Activated gamma-delta T cell treated with Interleukin-2 at 50 U/mL for 16 hours (primary cell): ENCODE data around the gene ADAM19.

Experiments
- DNase-seq: peaks from one replicate; pipeline ENCODE4 v3.0.0-alpha.2; 2020

ADAM19 gene

GRCh38 chr5:157481666-157482065, 93.9 kb downstream of the ADAM19 start:
- DNase-seq: no peak

DNA sequence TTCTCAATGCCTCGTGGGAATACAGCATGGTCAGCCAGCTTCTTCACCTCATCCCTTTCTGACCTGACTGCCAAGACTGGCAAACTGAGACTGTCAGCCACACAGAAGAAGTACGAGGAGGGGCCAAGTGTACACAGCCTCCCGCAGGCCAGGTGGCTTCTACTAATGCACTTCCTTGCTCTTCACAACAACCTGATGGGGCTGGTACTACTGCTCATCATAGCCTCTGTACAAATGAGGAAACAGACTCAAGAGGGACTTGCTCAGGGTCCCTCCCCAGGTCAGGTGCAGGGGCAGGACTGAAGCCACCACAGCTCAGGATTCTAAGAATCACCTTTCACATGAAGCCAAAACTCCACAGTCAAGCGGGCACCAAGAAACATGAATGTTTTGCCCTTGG, 94.3 kb downstream of the ADAM19 start:
- DNase-seq: no peak

DNA sequence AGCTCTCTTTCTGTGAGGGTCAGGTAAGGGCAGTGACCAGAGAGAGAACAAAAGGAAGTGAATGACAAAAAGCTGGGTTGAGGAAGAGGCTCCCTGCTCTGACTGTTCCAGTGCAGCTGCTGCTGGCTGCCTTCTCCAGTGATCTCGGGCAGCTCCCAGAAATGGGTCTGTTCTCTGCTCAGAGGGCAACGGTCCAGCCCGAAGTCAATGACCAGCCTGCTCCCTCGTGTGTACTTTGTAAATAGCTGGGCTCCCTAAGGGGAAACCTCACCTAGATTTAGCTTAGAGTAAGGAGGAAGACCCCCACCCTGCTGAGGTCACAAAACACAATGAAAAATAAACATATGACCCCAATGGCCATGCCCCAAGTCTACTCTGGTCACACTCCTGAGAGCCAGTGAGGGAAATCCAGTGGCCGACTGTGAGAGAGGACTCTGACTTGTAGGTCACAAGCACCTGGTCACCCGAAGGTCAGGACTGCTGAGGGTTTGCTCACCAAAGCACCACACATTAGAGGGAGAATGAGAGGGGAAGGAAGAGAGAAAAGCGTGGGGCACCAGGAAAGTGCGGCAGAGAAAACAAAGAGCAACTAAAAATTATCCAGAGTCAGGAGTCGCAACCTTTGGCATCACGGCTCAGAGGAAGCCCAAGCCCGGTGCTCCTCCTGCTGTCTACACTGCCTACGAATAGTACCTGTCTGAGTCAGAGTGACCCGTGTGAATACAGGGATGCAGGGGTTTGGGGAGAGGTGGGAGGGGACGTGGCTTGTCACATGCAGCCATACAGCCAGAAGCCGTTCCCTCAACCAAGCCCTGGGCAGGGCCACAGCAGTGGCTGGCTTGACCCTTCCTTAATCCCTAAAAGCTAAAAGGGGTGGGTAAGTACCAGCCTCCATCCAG, 95.7 kb downstream of the ADAM19 start:
- no peak for DNase-seq

DNA sequence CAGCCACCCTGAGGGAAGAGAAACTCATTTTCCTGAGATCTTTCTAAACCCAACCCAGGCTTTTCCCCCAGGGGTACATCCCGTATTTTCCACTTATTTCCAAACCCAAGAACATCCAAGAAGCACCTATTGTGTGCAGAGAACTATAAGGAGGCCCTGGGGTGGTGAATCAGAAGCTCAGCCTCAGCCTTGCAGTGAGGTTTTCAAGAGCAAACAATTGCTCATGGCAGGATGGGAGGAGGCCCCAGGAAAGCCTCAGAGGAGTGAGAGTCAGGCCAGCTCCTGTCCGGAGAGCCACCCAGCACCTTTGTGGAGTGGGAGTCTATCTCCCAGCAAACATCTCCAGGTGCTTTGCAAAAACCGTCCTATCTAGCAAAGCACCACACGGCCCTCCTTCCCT, 96.4 kb downstream of the ADAM19 start:
- no peak for DNase-seq

GRCh38 chr5:157478726-157479125, 96.8 kb downstream of the ADAM19 start:
- no peak for DNase-seq

DNA sequence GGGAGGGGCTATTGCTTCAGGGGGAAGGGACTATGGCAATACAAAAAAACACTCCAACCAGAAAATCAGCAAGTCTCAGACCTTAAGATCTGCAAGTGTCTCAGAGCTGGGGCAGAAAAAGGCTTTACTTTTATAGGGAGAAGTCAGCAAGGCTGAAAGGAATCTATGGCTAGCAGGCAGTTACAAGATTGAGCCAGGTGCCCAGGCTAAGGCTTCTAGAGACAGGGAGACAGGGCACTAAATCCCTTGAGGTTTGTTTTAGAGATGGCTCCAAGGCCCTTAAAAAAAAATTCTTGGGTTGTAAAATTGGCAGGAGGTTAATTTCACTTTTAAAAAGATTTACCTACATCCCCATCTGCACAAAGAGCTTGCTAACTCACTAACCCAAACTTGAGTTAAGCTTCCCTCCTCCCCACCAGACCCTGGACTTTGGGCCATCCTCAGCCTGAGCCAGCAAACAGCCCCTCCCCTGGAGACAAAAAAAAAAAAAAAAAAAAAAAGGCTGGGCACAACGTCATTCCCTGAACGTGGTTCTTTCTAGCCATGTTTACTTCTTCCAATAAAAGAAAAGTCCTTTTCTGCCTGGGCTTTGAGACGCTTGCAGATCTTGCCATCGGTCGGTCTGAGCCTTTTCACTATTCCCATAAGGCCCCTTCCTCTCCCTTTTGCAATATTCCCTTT, 97.6 kb downstream of the ADAM19 start:
- DNase-seq: no peak

GRCh38 chr5:157476702-157477408, 98.7 kb downstream of the ADAM19 start:
- no peak for DNase-seq

DNA sequence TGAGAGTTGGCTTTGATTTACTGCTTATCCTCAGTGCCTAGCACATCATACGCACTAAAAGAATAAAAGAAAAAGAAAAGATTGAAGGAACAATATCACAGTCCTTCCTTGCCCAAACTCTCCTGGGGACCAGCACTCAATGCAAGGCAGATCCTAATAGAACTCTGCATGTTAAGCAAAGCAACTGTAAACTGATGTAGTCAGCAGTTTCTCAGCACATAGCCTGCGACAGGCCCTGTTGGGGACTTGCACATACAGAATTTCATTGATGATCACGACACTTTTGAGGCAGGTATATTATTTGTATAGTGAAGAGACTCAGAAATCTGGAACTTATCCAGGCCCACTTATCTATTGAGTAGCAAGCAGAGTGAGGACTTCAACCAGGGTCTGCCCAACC, 100.1 kb downstream of the ADAM19 start:
- DNase-seq: no peak

DNA sequence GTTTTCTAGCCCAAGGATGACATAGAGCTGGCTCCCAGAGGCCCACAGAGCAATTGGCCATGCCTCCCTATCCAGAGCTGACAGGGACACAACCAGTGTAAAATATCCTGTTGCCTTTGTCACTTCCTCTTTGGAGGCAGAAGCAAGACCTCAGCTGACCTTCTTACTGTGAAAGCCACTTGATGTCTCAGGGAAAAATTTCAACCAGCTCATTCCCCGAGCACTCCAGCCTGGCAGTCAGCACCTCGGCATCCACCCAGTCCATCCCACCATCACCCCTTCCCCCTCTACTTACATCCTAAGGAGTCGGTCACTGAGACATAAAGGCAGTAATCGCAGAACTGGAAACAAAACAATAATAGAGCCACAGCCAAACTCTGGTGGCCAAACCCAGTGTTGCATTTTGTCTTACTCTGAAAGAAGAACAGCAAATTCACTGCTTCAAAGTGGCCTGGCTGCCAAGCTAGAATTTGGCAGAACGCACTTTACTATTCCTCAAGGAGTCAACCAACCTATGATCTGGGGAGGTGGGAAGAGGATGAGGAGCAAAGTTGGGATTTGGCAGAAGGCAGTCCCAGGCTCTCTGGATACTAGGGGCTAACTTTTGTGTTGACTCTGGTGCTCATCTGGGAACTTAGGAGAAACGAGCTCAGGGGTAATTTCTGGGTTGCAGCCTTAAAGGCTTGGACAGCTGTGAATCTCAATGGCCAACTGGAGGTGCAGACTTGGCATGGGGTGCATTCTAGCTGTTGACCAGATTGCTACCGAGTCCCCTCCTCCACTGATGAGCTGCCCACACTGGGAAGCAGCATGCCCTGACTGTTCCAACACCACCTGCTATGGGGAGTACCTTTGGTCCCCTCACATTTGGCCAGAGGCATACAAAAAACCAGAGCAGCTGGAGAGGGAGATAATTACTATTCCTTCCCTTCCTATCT, 101.9 kb downstream of the ADAM19 start:
- no peak for DNase-seq

- DNase-seq: no peak
Observed at GRCh38 chr5:157471709-157472108, 103.9 kb downstream of the ADAM19 start.

GRCh38 chr5:157470631-157471030, 104.9 kb downstream of the ADAM19 start:
- DNase-seq: no peak

DNA sequence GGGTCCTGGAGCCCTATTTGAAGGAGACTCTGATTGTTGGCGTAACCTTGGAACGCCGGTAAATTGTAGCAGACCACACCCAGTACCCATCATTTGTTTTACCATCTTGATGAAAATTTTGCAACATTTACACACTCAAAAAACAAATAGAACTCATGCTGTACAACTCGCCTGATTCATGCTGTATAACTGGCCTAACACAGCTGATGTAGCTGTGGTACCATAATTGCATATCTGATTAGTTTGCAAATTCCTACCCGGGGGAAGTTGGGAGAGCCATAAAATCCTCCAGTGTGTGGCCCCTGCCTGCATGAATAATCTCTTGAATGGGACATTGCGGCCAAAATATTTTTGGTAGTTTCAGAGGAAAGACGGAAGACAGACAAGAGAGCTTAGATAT, 105.9 kb downstream of the ADAM19 start:
- no peak for DNase-seq

GRCh38 chr5:157469073-157469472, 106.5 kb downstream of the ADAM19 start:
- no peak for DNase-seq

- no peak for DNase-seq
Observed at GRCh38 chr5:157468293-157468965, 107.1 kb downstream of the ADAM19 start.

DNA sequence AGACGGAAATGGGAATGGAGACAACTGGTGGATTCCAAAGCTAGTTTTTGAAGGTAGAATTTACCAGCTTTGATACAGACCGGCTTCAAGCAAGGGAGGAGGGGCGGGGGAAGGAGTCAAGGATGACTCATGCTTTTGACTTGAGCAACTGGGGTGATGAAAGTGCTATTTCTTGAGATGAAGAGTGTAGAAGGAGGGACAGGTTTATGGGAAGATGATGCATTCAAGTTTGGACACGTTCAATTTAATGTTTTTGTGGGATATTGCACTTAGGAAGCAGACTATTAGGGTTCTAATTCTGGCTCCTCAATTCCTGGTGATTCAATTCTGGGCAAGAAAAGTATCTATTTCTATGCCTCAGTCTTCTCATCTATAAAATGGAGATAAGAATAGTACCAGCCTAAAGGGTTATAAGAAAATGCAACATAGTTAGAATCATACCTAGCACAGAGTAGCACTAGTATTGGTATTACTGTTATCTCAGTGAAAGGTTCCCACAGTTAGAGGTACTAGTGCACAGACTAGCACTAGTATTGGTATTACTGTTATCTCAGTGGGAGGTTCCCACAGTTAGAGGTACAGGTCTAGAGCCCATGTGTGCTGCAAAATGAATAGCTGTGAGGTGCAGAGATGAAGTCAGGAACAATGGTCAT, 110.9 kb downstream of the ADAM19 start:
- DNase-seq: peak; percentile 45

GRCh38 chr5:157463621-157464518, 111.7 kb downstream of the ADAM19 start:
- DNase-seq: no peak

- DNase-seq: no peak
Observed at GRCh38 chr5:157463081-157463480, 112.5 kb downstream of the ADAM19 start.

DNA sequence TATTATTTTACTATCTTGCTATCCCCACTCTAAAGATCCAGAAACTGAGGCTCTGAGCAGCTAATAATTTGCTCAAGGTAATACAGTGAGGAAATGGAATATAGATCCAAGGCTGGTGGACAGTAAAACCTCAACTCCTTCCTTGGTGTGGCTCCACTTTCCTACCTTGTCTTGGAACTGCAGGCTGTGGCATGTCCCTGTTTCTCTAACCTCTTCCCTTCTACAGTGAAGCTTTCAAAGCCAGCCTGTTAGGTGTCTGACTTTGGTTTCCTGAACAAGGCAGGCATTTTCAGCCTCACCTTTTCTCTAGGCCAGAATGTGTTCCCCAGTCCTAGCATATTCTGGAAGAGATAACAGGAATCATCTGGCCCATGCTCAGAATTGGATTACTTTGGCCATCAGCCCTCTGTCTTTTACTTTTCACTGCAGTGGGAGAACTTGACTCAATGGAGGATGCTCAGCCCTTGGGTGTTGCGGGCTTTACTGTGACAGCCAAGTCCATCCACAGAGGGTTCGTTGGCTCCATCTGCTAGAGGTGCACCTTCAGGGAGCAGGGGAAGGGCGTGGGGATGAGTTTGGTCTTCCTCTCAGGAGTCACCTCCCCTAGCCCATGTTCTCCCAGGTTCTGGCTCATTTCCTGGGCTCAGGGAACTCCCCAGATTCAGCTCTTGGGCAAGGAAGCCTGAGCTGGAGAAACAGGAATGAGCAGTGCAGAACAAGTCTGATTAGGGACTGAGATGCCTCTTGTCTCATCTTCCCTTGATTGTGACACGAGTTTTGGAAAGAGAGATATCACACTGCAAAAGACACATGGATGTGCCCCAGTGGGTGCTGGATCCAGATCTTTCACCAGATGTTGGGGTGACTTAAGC, 114.4 kb downstream of the ADAM19 start:
- no peak for DNase-seq
